HG03108 (cell line): ENCODE results near the gene ING5.

Experiments
- ATAC-seq: cut with Tn5 transposase; IDR thresholded peaks from one replicate; pipeline ENCODE4 v1.9.1; 2021; ENCODE audit warnings: moderate library complexity; ENCODE audit not compliant: unreplicated experiment

ING5 gene

GRCh38 chr2:241672243-241673188 lies 29.3 kb upstream of the ING5 start:
- no peak for ATAC-seq

DNA sequence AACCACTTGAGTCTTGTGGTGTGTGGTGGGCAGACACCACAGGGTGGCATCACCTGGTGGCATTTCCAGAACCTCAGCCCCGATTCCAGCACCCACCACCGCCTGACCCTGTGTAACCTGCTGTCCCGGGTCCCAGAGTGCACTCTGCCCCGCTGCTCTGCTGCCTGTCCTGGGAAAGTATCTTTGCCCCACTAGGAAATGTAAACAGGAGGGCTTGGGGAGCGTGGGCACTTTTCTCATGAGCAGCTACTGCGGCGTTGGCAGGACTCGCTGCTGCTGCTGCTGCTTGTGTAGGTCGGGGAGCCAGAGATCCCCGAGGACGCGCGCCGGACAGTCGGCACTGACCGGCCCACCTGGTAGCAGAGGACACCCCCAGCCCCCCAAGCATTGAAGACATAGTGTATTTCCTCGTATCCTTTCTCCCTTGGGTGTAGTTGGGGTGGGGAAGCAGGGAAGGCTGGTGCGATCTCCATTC lies 28.6 kb upstream of the ING5 start:
- no peak for ATAC-seq

DNA sequence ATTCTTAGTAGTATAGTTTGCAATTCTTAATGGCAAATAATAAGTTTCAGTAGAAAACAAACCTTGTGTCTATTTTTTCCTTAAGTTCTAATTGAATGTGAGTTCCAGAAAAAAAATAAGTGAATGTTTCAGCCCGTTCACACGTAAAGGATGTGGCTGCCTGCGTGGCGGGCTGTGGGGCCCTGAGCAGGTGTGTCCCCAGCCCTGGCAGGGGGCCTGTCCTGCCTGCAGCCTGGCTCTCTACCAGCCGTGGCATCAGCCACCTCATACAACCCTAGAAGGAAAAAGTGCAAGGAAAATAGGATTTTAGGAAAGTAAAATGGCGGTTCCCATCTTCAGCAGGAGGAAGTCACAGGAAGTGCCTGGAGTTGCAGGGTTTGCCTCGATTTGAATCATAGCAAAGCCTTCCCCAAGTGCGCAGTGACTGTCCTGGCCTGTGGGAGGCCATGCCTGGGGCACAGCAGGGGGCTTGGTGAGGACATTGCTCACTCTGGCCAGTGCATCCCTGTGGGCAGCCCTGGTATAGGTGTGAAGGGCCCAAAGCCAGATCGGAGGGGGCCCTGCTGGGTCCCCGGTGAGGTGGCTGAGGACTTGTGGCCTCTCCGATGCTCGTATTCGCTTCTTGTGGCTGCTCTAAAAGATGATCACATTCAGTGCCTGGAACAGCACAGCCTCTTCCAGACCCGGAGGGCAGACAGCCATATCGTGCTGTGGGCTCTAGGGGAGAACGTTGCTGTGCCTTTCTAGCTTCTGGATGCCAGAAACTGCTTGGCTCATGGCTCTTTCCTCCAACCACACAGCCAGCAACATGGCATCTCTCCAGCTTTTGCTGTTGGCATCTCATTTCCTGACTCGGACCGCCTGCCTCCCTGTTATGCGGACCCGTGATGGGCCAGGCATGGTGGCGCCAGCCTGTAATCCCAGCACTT lies 27.8 kb upstream of the ING5 start:
- no peak for ATAC-seq

- ATAC-seq = no peak
Observed at GRCh38 chr2:241675885-241676284, 26.0 kb upstream of the ING5 start.

- no peak for ATAC-seq
Observed at GRCh38 chr2:241676665-241677064, 25.2 kb upstream of the ING5 start.

- ATAC-seq = no peak
Observed at GRCh38 chr2:241677392-241677791, 24.4 kb upstream of the ING5 start.

GRCh38 chr2:241678307-241678706 lies 23.5 kb upstream of the ING5 start:
- no peak for ATAC-seq

DNA sequence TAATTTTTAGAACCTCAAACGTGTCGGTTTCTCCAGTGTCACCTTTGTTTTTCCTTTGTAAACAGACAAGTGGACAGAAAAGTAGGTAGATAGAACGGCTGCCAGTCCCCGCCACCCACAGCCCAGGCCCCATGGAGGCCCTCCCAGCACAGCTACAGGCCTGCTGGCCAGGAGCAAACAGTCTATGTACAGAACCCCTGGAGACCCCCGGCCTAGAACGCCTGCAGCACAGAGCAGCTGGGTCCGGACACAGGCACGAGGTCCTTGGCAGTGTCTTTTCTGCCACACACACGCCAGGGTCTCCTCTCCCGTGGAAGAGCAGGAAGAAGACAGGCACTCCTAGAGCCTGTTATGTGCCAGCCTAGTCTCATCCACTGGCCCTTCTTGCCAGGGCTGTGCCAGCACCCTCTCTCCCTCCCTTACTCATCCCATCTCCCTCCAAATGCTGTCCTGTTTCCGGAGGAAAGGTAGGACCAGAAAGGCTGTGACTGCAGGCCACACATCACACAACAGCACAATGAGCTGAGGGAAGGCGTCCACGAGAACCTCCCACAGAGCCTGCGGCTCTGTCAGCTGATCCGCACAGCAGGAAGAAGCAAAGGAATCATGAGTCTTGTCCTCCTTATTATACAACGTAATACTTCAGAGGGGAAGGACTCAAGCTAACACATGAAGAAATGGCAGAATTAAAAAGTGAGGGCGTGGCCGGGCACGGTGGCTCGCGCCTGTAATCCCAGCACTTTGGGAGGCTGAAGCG lies 22.9 kb upstream of the ING5 start:
- ATAC-seq = no peak

DNA sequence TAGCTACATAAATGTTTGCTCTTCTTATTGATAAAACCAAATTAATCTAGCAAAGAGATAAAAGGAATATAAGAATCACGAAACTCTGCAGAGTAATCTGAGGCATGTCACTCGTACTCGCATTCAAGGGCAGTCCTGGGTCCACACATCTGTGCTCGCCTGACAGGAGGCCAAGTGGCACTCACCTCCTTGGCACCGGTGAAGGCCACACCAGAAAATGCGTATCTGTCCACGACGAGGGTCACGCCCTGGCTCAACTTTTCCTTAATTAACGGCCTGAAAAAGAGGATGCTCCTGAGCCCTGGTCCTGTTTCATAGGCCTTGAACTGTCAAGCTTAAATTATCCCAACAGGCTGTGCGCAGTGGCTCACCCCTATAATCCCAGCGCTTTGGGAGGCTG lies 21.8 kb upstream of the ING5 start:
- ATAC-seq = no peak

DNA sequence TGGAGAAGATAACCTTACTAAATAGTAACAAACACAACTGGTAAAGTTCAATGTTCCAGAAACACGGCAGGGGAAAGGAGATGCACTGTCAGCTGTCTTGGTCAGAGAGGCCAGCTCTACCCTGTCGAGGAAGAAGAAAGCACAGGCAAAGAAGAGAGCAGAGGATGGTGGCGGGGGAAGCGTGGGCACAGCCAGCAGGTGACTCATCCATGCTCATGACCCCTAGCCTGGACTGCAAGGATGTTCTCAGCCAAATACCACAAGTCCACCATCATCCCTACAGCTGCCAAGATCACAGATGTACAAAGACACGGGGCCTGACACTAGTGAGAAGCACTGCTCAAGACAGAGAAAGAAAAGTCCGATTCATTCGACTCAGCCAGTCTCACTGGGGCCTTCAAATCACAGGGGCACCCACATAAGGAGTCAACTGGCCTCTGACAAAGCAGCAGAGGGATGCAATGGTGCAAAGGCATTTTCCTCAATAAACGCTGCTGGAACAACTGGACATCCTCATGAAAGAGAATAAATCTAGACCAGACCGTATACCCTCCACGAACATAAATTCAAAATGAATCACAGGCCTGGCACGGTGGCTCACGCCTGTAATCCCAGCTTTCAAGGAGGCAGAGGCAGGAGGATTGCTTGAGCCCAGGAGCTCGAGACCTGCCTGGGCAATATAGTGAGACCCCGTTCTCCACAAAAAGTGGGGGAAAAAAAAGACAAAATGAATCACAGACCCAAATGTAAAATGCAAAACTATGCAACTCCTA lies 20.8 kb upstream of the ING5 start:
- ATAC-seq = no peak

GRCh38 chr2:241686324-241686649 lies 15.6 kb upstream of the ING5 start:
- peak; percentile 7 for ATAC-seq

- ATAC-seq = peak; percentile 95
Observed at GRCh38 chr2:241686650-241687425, 15.0 kb upstream of the ING5 start, which contains the start of gene DTYMK. TSS of gene DTYMK (minus strand) at chr2:241686815. CDS start at chr2:241686783, 32 bp downstream.

DNA sequence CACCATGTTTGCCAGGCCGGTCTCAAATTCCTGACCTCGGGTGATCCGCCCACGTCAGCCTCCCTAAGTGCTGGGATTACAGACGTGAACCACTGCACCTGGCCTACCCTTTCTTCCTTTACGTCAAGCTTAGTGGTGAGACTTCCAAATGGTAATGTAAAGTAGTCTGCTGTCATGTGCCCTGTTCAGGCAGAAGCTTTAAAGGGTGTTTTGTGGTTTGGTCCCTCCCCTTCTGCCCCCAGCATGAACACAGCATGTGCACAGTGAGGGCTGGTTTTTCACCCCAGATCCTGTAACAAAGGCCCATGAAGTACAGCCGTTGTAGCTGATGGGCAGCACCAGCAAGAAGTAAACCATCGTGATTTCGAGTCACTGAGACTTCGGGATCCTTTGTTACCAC lies 12.5 kb upstream of the ING5 start:
- no peak for ATAC-seq

DNA sequence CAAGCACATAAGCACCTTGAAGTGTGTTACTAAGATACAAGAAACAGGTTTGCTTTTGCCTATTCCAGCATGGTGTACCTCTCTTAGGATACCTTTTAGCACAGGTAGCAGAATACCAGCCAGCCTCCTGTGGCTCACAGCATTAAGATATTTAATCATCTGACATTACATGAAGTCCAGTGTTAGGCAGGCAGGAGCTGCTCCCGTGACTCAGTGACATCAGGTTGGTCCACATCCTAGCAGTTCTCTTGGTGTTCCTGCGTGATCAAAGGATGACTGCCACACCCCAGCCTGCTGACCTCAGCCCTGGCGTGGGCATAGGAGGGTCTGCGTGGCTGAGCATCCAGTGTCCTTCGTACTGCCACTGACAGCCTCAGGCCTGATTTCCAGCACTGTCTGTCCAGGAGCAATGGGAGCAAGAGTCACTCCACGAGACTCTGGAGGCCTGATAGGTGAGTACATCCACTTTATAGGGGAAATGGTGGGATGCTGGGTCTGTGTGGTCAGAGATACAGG lies 11.6 kb upstream of the ING5 start:
- no peak for ATAC-seq

GRCh38 chr2:241692448-241692847 lies 9.4 kb upstream of the ING5 start:
- ATAC-seq = no peak

DNA sequence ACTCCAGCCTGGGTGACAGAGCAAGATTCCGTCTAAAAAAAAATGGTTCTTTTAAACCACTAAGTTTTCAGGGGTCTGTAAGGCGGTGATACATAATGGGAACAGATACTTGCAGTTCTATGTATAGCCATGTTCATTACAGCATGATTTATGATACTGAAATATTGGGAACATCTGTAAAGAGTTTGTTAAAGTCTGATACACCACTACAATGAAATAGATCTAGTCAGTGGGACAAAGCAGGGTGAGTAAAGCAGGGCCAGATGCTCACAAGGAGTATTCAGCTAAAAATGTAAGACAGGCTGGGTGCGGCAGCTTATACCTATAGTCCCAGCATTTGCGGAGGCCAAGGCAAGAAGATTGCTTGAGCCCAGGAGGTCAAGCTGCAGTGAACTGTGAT lies 6.2 kb upstream of the ING5 start:
- ATAC-seq = no peak

DNA sequence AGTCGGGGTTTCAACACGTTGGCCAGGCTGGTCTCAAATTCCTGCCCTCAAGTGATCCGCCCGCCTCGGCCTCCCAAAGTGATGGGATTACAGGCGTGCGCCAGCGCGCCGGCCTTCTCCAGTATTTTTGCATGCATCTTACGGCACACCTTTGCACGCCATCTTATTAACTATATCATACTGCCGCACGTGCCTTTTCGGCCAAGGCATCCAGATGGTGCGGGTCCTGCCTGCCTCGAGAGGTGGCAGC lies 765 bp upstream of the ING5 start:
- ATAC-seq = no peak

DNA sequence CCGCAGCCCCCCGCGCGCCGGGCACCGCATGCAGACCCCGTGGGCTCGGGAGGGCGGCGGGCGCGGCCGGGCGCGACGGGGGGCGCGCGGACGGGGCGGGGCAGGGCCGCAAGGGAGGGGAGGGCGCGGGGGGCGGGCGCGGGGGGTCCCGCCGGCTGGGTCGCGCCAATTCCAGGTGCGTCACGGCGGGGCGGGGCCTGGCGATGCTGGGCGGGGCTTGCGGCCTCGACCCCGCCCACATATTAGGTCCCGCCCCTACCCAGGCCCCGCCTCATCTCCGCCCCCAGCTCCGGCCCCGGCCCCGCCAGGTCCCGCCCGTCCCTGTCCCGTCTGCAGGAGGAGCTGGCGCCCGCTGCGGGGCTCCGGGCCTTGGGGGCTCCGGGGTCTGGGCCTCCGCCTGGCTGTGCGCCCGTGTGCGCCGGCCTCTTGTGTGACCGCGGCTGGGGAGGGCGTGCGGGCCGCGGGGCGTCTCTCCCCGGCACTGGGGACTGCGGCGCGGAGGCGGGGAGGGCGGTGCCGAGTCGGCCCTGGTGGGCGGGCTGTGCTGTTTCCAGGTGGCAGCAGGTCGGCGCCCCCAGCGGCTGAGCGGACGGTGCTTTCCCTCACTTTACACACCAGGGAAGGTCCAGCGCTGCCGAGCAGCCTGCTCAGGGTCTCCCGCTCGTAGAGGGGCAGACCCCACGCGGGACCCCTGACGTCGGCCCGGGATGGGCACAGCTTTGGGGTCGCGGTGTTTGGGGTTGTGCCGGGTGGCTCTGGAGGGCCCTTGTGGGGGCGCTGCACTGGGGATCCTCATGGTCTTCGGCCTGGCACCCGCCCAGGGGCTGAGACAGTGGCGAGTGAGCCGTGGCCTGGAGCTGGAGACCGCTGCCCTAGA lies 554 bp downstream of the ING5 start:
- peak; percentile 74 for ATAC-seq
